K562 (cell line): ENCODE results near the gene PIK3CB. TPM values are rescaled to one million over a fixed set of nuclear protein-coding genes. Genes with fewer than 3 reads are reported as not detected.

Experiments
- ATAC-seq: fragments of 200-7000 bp; cut with Tn5 transposase; 3 replicates; pipeline ENCODE4 v1.9.1; 2020; ENCODE audit warnings: moderate library complexity
- BruUV-seq: library from RNA; stranded (reverse); fragments of 400-500 nt; replicated peaks from 2 replicates; lab custom pipeline; 2021; lab: Mats Ljungman, UMichigan
- CTCF ChIA-PET: fragments of 300-600 bp; formaldehyde crosslinking; extraction: SDS; loops from one replicate; lab custom pipeline; 2021; ENCODE audit warnings: low intra/inter-chr PET ratio; lab: Yijun Ruan, JAX
- POLR2A ChIA-PET: fragments of 300-600, 350-650 bp; sonication (Branson Sonifier 250); formaldehyde crosslinking; extraction: SDS; loops from one replicate; lab custom pipeline; 2021; ENCODE audit warnings: antibody characterized with exemption, inconsistent platforms; lab: Yijun Ruan, JAX
- DNase-seq, 4 experiments: peaks; one replicate each; pipeline versions ENCODE4 v3.0.0 to v3.0.0-alpha.2; 2011 to 2018; ENCODE audit warnings: low spot score in 3 of 4, mixed read lengths in 3 of 4; ENCODE audit errors: extremely low read depth in 1 of 4
- FAIRE-seq: peaks from 2 replicates; lab custom pipeline; 2011; peaks lifted over from hg19 to GRCh38; lab: Jason Lieb, UNC
- H2AFZ ChIP-seq: 2 replicates; pipeline ENCODE4 v1.6.0; 2011; ENCODE audit warnings: low read depth, low read length, control low read depth, inconsistent platforms
- H3K27ac ChIP-seq: fragments of 200-600 bp; 3 replicates; pipeline ENCODE4 v1.8.0; 2011; ENCODE audit warnings: low read depth, mild to moderate bottlenecking, control low read depth, inconsistent platforms, low read length, moderate library complexity, mixed read lengths; ENCODE audit errors: extremely low read depth
- H3K27me3 ChIP-seq, 2 experiments: fragments of 300-600 bp in 1 of 2; 2 replicates in 1 of 2; 3 replicates in 1 of 2; pipeline versions ENCODE4 v1.6.0 to v1.8.0; 2011; ENCODE audit warnings: inconsistent platforms in 2 of 2, low read length in 2 of 2, mild to moderate bottlenecking in 1 of 2, mixed read lengths in 1 of 2, moderate library complexity in 1 of 2; ENCODE audit not compliant: control insufficient read depth in 2 of 2, insufficient read depth in 2 of 2
- H3K36me3 ChIP-seq: fragments of 300-600 bp; 3 replicates; pipeline ENCODE4 v1.8.0; 2011; ENCODE audit warnings: mild to moderate bottlenecking, low read length, inconsistent platforms; ENCODE audit not compliant: control insufficient read depth, insufficient read depth
- H3K4me1 ChIP-seq, 2 experiments: fragments of 200-600 bp in 1 of 2; replicated peaks in 1 of 2; 2 replicates in 1 of 2; 3 replicates in 1 of 2; pipeline versions ENCODE4 v1.5.1 to v1.8.0; 2011; ENCODE audit warnings: inconsistent platforms in 2 of 2, low read length in 2 of 2, mild to moderate bottlenecking in 1 of 2, mixed read lengths in 1 of 2, moderate library complexity in 1 of 2; ENCODE audit not compliant: control insufficient read depth in 2 of 2, insufficient read depth in 2 of 2
- H3K4me2 ChIP-seq: 2 replicates; pipeline ENCODE4 v1.6.1; 2011; ENCODE audit warnings: low read length, control low read depth, inconsistent platforms, mixed read lengths; ENCODE audit not compliant: insufficient read depth
- H3K4me3 ChIP-seq: fragments of 200-600 bp; sonication (generic), shearing (Covaris generic); 2 replicates; pipeline ENCODE4 v1.5.1; 2016; ENCODE audit warnings: control low read depth, inconsistent platforms
- H3K79me2 ChIP-seq: fragments of 200-600 bp; 3 replicates; pipeline ENCODE4 v1.8.0; 2011; ENCODE audit warnings: low read length, inconsistent platforms; ENCODE audit not compliant: control insufficient read depth, insufficient read depth
- H3K9ac ChIP-seq, 2 experiments: 2 replicates each; pipeline versions ENCODE4 v1.6.0 to v1.6.1; 2011; ENCODE audit warnings: low read depth in 2 of 2, low read length in 2 of 2, control low read depth in 1 of 2, inconsistent platforms in 1 of 2, mild to moderate bottlenecking in 1 of 2, mixed read lengths in 1 of 2; ENCODE audit not compliant: insufficient read depth in 1 of 2
- H3K9me1 ChIP-seq: one replicate; pipeline ENCODE4 v1.6.0; 2011; ENCODE audit warnings: inconsistent platforms, mild to moderate bottlenecking, low read length, moderate library complexity; ENCODE audit not compliant: control insufficient read depth, insufficient read depth
- H3K9me3 ChIP-seq: replicated peaks from 2 replicates; pipeline ENCODE4 v1.5.1; 2011; ENCODE audit warnings: low read depth, low read length, inconsistent platforms; ENCODE audit not compliant: control insufficient read depth, insufficient read depth
- H4K20me1 ChIP-seq: replicated peaks from 2 replicates; pipeline ENCODE4 v1.6.1; 2011; ENCODE audit warnings: low read length, inconsistent platforms, mixed read lengths; ENCODE audit not compliant: control insufficient read depth, insufficient read depth
- ETS1 ChIP-seq: conservative IDR thresholded peaks from 2 replicates; pipeline ENCODE4 v1.6.1; 2011; ENCODE audit warnings: low read depth, mild to moderate bottlenecking, low read length; ENCODE audit not compliant: control insufficient read depth
- MED1 ChIP-seq: sonication (generic); formaldehyde crosslinking; IDR thresholded peaks from 2 replicates; pipeline ENCODE4 v1.8.1; 2023; ENCODE audit warnings: missing genetic modification reagents, borderline replicate concordance
- NCOA1 ChIP-seq: fragments of 450-650 bp; IDR thresholded peaks from 2 replicates; pipeline ENCODE4 v1.6.1; 2016; ENCODE audit warnings: low read depth
- PHF8 ChIP-seq: fragments of 200-600 bp; sonication (generic); IDR thresholded peaks from 2 replicates; pipeline ENCODE4 v1.6.1; 2012; ENCODE audit warnings: mixed run types, mild to moderate bottlenecking, inconsistent platforms, low read length, moderate library complexity, borderline replicate concordance
- RB1 ChIP-seq: fragments of 450-650 bp; IDR thresholded peaks from 2 replicates; pipeline ENCODE4 v1.6.1; 2017; ENCODE audit warnings: low read depth, mild to moderate bottlenecking
- SMARCA5 ChIP-seq: fragments of 450-650 bp; IDR thresholded peaks from 2 replicates; pipeline ENCODE4 v1.6.1; 2016
- SP2 ChIP-seq: IDR thresholded peaks from 2 replicates; pipeline ENCODE4 v1.6.1; 2011; ENCODE audit warnings: mild to moderate bottlenecking, low read depth, low read length, moderate library complexity; ENCODE audit not compliant: poor library complexity, severe bottlenecking; ENCODE audit errors: extremely low read depth
- ZFP30 ChIP-seq: fragments of 250-450 bp; sonication (Bioruptor Pico); IDR thresholded peaks from 2 replicates; pipeline ENCODE4 v1.8.0; 2022; ENCODE audit warnings: moderate library complexity, mild to moderate bottlenecking, inconsistent platforms, borderline replicate concordance
- ZNF197 ChIP-seq: fragments of 200-800 bp; sonication (Bioruptor generic); IDR thresholded peaks from 2 replicates; pipeline ENCODE4 v1.6.1; 2016; ENCODE audit warnings: low read depth, missing genetic modification characterization, missing compliant biosample characterization
- ZNF707 ChIP-seq: fragments of 250-450 bp; sonication (Bioruptor Pico); conservative IDR thresholded peaks from 2 replicates; pipeline ENCODE4 v1.8.0; 2022; ENCODE audit warnings: inconsistent platforms, mild to moderate bottlenecking, moderate library complexity
- WGBS: fragments of 100-300 bp; shearing (Covaris generic); methylation state at CpG from one replicate; pipeline ENCODE4 v1.1.6; 2016; ENCODE audit warnings: low coverage, mixed read lengths; ENCODE audit not compliant: insufficient coverage; ENCODE audit errors: missing lambda C conversion rate; 5-methylcytosine and 5-hydroxymethylcytosine counted together
- in situ Hi-C: fragments of 300-500 bp; cut with MboI; formaldehyde crosslinking; loops from 4 replicates; pipeline ENCODE4 v1.15.0; 2018; ENCODE audit warnings: inconsistent platforms, mixed read lengths
- intact Hi-C: fragments of 100-400 bp; cut with micrococcal nuclease; formaldehyde crosslinking; loops from 2 replicates; pipeline ENCODE4 v1.14.2; 2022
- polyA plus RNA-seq, 8 experiments: library from polyadenylated mRNA; depleted of rRNA in 4 of 8; stranded (reverse) in 5 of 8; unstranded in 3 of 8; fragments of >200 nt; fragmentation: Nextera tagmentation in 2 of 8; fragmentation: Illumina TruSeq in 1 of 8; extraction: Ambion mirVana in 2 of 8; extraction: Trizol in 1 of 8; gene quantifications; 2 replicates each; pipeline versions ENCODE4 v1.2.1 to v1.2.3, GENCODE V29; 2011 to 2014; ENCODE audit warnings: inconsistent platforms in 1 of 8, missing spikeins in 1 of 8
- total RNA-seq, 7 experiments: library from RNA; depleted of rRNA in 6 of 7; stranded (reverse); fragments of >200 nt in 6 of 7; fragmentation: Illumina TruSeq in 2 of 7; extraction: Trizol in 2 of 7; gene quantifications; 2 replicates each; pipeline versions ENCODE4 v1.2.1 to v1.2.3, GENCODE V29; 2011 to 2021; ENCODE audit warnings: low replicate concordance in 1 of 7

PIK3CB gene
- total and polyA plus RNA-seq, 9 of the 15 experiments (the other 6 are each of a cell fraction or from before 2014, with no cell fraction given): 15.3 to 62.6 (median 28.3) TPM

DNA sequence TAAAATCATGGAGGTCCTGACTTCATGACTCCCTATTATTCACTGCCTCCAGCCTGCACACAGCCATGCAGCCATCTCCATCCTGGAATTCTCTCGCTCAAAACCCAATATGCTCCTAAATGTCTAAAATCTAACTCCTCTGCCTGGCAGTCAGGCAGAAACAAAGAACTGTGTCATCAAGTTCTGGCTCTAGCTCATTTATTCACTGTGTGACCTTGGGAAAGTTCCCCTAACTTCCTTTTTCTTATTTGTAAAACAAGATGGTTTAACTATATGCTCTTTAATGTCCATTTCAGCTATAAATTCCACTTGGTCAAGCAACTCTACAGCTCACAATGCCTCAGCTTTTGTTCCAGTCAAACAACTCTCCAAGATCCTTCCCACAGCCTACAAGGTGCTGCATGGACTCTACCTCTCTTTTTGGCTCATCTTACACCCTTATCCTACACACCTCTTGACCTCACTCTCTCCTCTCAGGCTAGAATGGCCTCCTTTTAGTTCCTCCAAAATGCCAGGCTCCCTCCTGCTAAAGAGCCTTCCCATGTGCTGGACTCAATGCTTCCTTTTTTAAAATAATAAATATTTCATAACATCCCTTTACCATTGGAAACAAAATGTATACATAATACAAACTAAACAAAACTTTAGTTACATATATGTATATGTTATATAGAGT lies 16.4 kb downstream of the PIK3CB start:
- ChIA-PET CTCF (no interaction called here), POLR2A (interaction anchor here (0.5 to 1.6 kb wide), 8 partner anchors 9 to 500 kb away, joined by 3 to 8 read pairs (median 4); partner anchors contain the start of gene PIK3CB)
- in situ Hi-C loops (no loop called here), intact Hi-C loops (no loop called here)
- Histone ChIP-seq H3K9me1 (no peaks in the 10 kb centered on the region), H3K36me3 (peaks cover 57% of the 10 kb centered on the region), H3K27ac (peak overlapping the region; percentile 37; the same call in 1 of the 3 replicates), H3K9me3 (no peaks in the 10 kb centered on the region), H3K27me3 (no peaks in the 10 kb centered on the region), H3K4me1 (peaks cover 5 to 7% of the 10 kb centered on the region in 2 experiments; a peak in 3 of 5 replicates), H2AFZ (no peak overlapping the region), H3K4me3 (no peak overlapping the region), H4K20me1 (no peaks in the 10 kb centered on the region), H3K4me2 (no peak overlapping the region), H3K79me2 (peaks cover 97% of the 10 kb centered on the region), H3K9ac (peak overlapping the region in 1 of 2 experiments; percentile 19; a peak in 1 of 4 replicates)
- DNase-seq (no peak), FAIRE-seq (no peak), ATAC-seq (peak; percentile 69)
- no peak for TF ChIP-seq SMARCA5
- TF ChIP-seq NCOA1: no peak
- no peak for TF ChIP-seq PHF8
- no peak for TF ChIP-seq RB1
- no peak for TF ChIP-seq ETS1
- TF ChIP-seq ZNF707 (CRISPR knock-in tag): no peak
- no peak for TF ChIP-seq ZFP30 (CRISPR knock-in tag)
- TF ChIP-seq MED1 (CRISPR knock-in tag): no peak
- no peak for TF ChIP-seq ZNF197 (CRISPR knock-in tag)
- no peak for TF ChIP-seq SP2
- WGBS: 93% methylated on average over 1 of the region's 1 CpG
- BruUV-seq: TSS peak; percentile 18
